Left kidney (tissue), 2 donors: ENCODE data around the gene UVRAG. TPM values are rescaled to one million over a fixed set of nuclear protein-coding genes. Genes with fewer than 3 reads are reported as not detected.
"Not testable (repeated sequence)": the region's sequence is repeated elsewhere in the genome, so short reads cannot be mapped to it uniquely, and the experiment has no call there.

ENCODE experiments used
- DNase-seq: peaks from one replicate; pipeline ENCODE4 v3.0.0-alpha.2; 2013
- polyA plus RNA-seq: library from polyadenylated mRNA; unstranded; fragments of 120-200 nt; gene quantifications from one replicate; pipeline ENCODE4 v1.2.1, GENCODE V29; 2013; ENCODE audit not compliant: insufficient read length

The UVRAG gene
- polyA plus RNA-seq, 1 donor = 19.5 TPM

GRCh38 chr11:75877327-75877726, 62.3 kb downstream of the UVRAG start:
- DNase-seq = not testable (repeated sequence)

- not testable (repeated sequence) for DNase-seq
These were observed 62.9 kb downstream of the UVRAG start for GRCh38 chr11:75877931-75878330.

GRCh38 chr11:75878933-75879332, 63.9 kb downstream of the UVRAG start:
- DNase-seq = no peak

- DNase-seq = no peak
These were observed 64.7 kb downstream of the UVRAG start for GRCh38 chr11:75879737-75880136.

GRCh38 chr11:75880343-75880742, 65.3 kb downstream of the UVRAG start:
- not testable (repeated sequence) for DNase-seq

GRCh38 chr11:75884321-75884720, 69.3 kb downstream of the UVRAG start:
- DNase-seq = no peak

- DNase-seq = no peak
These were observed 73.4 kb downstream of the UVRAG start for GRCh38 chr11:75888416-75888815.

- no peak for DNase-seq
These were observed 77.1 kb downstream of the UVRAG start for GRCh38 chr11:75891947-75892739.

GRCh38 chr11:75893251-75893650, 78.2 kb downstream of the UVRAG start:
- no peak for DNase-seq

GRCh38 chr11:75894036-75894585, 79.1 kb downstream of the UVRAG start:
- DNase-seq = no peak

GRCh38 chr11:75896843-75897419, 81.9 kb downstream of the UVRAG start:
- peak; percentile 48 for DNase-seq

GRCh38 chr11:75898871-75899270, 83.9 kb downstream of the UVRAG start:
- DNase-seq = no peak

GRCh38 chr11:75899806-75900205, 84.8 kb downstream of the UVRAG start:
- DNase-seq = no peak

GRCh38 chr11:75900848-75901247, 85.8 kb downstream of the UVRAG start:
- no peak for DNase-seq

GRCh38 chr11:75902631-75903030, 87.6 kb downstream of the UVRAG start:
- no peak for DNase-seq

GRCh38 chr11:75903276-75903675, 88.3 kb downstream of the UVRAG start:
- no peak for DNase-seq

- no peak for DNase-seq
These were observed 90.4 kb downstream of the UVRAG start for GRCh38 chr11:75905434-75905833.

GRCh38 chr11:75907906-75908527, 93.0 kb downstream of the UVRAG start:
- no peak for DNase-seq

GRCh38 chr11:75910426-75911145, 95.6 kb downstream of the UVRAG start:
- DNase-seq = no peak

GRCh38 chr11:75911459-75911858, 96.4 kb downstream of the UVRAG start:
- DNase-seq = no peak

GRCh38 chr11:75913984-75914383, 99.0 kb downstream of the UVRAG start:
- no peak for DNase-seq

GRCh38 chr11:75916882-75917281, 101.9 kb downstream of the UVRAG start:
- DNase-seq = no peak
